ENCODE results near the gene CPEB3.
A peak's percentile ranks its signal among the peaks of the same experiment; 100 is the strongest.
"Not testable (repeated sequence)": the region's sequence is repeated elsewhere in the genome, so short reads cannot be mapped to it uniquely, and the experiment has no call there.

CPEB3 gene

DNA sequence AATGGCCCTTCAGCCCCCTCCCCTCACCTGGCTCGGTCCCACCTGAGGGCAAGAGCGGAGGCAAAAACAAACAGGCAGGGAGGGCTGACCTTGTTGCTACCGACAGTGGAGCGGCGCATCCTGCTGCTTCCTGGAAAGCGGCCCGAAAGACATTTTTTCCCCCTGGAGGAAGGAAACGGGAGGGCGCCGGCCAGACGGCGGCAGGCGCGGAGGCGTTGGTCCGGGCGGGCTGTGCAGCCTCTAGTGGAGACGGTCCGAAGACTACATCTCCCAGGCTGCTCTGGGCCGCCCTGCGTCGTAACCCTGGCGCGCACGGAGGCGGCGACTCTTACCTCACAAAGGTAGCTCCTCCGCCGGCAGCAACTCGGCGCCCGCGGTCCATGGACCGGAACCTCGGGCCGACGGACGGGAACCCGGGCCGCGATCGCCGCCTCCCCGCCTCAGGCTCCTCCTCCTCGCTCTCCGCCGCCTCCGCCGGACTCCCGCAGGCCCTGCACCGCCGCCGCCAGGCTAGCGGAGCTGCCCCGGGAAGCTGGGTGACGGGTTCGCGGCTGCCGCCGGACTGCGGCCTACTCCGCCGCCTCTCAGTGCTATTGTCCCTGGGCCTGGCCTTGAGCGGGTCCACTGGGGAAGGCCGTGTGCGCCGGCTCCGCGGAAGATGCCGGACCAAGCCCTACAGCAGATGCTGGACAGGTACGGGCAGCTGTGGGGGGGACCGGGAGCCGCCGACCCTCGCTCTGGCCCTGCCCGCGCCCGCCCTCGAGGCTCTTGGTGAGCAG, at the start of gene CPEB3, which contains the start of gene MARCHF5:
TSS of gene CPEB3 (minus strand) at position 242 of the 779 bp plus-strand sequence. CDS start 50,728 bp downstream, outside the sequence.
TSS of gene MARCHF5 (plus strand) at position 331 of the 779 bp plus-strand sequence. CDS start at position 659, 328 bp downstream.
- peak; percentile 19 to 80 for DNase-seq

GRCh38 chr10:92329927-92330326, 39.0 kb upstream of the CPEB3 start:
- DNase-seq, result not testable (repeated sequence)

GRCh38 chr10:92328993-92329392, 38.1 kb upstream of the CPEB3 start:
- no peak for DNase-seq

DNA sequence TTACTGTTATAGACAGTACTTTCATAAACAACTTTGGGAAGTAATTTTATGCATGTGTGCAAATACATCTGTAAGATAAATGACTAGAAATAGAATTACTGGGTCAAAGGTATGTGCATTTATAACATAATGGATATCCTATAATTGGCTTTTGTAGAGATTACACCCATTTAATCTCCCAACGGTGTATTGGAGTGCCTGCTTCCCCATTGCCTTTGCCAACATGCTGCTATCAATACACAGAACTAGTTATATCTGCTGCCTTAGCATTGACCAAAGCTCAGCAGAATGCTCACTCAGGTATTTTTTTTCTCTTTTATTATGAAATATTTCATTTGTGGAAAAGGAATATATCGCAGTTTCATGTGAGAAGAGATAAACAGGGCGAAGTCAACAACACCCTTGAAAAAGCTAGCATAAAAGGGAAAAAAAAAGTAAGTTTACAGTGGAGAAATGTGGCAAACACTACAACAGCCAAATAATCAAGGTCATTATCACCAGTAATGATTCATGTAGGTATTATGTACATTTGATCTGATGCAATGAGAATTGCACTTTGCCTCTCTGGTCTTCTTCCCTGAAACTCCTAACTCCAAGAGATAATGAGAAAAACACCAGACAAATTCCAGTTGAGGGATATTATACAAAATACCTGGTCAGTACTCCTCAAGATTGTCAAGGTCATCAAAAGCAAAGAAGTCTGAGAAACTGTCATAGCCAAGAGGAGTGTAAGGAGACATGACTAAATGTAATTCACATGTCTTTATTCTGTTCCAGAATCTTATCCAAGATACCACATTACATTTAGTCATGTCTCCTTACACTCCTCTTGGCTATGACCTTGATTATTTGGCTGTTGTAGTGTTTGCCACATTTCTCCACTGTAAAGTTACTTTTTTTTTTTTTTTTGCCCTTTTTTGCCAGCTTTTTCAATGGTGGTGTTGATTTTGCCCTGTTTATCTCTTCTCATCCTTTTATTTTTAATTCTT, 36.9 kb upstream of the CPEB3 start:
- no peak for DNase-seq

- DNase-seq, result no peak
Measured at GRCh38 chr10:92323079-92323478, 32.2 kb upstream of the CPEB3 start.

DNA sequence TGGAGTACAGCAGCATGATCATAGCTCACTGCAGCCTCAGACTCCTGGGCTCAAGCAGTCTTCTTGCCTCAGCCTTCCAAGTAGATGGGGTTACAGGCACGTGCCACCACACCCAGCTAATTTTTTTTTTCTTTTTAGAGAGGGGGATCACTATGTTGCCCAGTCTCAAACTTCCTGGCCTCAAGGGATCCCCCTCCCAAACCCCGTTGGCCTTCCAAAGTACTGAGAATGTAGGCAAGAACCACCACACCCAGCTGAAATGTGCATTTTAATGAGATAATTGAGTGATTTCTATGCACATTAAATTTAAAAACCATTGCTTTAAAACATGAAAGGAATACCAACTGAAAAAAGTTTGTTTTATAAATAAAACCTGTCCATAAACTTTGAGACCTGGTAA, 25.7 kb upstream of the CPEB3 start:
- no peak for DNase-seq

DNA sequence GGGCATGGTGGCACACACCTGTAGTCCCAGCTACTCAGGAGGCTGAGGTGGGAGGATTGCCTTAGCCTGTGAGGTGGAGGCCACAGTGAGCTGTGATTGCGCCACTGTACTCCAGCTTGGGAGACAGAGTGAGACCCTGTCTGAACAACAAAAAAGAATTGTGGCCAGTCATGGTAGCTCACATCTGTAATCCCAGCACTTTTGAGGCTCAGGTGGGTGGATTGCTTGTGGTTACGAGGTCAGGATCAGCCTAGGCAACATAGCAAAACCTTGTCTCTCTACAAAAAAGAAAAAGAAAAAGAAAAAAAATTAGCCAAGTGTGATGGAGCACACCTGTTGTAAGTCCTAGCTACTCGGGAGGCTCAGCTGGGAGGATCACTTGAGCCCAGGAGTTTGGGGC, 22.9 kb upstream of the CPEB3 start:
- DNase-seq, result no peak

DNA sequence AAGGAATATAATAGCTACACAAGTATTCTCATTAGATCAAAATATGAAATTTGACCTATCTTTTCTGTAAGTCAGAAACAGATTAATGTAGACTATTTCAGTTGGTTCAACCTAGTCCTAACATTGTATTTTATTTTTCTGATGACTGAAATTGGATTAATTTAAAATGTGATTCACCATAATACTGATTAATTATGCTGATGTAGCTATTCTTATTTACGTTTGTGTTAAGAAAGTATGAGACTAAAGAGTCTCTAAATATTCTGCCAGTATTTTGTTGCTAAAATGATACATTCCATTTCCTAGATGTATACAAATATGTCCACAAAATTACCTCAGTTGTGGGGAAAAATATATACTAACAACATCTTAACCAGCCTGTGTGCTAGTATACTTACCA, 18.4 kb upstream of the CPEB3 start:
- DNase-seq, result no peak

DNA sequence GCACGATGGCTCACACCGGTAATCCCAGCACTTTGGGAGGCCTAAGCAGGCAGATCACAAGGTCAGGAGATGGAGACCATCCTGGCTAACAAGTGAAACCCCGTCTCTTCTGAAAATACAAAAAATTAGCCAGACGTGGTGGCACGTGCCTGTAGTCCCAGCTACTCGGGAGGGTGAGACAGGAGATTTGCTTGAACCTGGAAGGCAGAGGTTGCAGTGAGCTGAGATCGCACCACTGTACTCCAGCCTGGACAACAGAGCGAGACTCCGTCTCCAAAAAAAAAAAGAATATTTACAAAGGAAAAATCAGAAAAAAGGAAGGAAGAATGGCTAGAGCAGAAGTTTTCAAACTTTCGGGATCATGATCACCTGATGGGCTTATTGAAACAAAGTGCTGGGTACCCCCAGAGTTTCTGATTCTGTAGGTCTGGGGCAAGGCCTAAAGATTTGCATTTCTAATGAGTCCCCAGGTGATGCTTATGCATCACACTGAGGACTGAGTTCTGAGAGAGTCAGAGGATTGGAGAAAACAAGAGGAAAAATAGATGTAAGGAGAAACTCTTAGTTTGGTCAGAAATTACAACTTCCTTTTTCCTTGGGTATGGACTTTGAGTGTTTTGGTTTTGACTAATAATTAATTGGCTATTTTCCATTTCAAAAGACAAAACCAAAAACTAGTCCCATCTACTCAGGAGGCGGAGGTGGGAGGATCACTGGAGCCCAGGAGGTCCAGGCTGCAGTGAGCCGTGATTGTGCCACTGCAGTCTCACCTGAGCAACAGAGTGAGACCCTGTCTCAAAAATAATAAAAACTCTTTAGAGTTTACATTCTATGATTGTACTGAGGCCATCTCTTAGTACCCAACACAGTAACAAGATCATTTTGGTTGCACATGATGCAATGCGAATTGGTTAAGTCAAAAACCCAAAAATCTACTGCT, 14.5 kb upstream of the CPEB3 start:
- DNase-seq, result no peak

DNA sequence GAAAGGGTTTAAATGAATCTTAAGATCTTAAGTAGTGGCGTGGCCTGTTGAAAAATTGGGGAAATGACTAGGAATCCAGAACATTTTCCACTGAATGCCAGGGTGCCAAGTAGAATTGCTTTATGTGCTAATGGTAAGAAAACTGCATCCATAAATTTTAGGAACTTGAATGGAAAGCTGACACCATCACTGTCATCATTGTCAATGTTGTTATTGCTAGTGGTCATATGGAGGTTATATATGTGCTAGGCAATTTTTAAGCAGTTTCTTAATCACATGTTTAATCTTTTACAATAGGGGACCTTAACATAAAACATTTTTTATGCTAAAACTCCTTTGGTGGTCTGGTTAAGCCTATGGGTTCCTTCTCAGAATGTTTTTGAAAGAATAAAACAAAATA, 13.2 kb upstream of the CPEB3 start:
- DNase-seq, result no peak

GRCh38 chr10:92303096-92303495, 12.2 kb upstream of the CPEB3 start:
- DNase-seq, result no peak

- no peak for DNase-seq
Measured at GRCh38 chr10:92298487-92298886, 7.6 kb upstream of the CPEB3 start.

- DNase-seq, result no peak
Measured at GRCh38 chr10:92291921-92292845, 1.3 kb upstream of the CPEB3 start.

DNA sequence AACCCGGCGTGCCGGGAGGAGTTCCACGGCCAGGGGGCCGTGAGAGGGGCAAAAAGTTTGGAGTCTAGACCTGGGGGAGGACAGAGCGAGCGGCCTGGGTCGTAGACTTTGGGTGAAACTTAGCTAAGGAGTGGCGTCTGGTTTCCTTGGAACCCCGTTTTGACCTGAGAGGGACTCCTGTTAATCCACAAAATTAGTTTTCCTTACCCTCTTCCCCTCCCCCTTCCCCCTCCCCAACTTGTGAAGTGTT, 663 bp upstream of the CPEB3 start:
- DNase-seq, result no peak

DNA sequence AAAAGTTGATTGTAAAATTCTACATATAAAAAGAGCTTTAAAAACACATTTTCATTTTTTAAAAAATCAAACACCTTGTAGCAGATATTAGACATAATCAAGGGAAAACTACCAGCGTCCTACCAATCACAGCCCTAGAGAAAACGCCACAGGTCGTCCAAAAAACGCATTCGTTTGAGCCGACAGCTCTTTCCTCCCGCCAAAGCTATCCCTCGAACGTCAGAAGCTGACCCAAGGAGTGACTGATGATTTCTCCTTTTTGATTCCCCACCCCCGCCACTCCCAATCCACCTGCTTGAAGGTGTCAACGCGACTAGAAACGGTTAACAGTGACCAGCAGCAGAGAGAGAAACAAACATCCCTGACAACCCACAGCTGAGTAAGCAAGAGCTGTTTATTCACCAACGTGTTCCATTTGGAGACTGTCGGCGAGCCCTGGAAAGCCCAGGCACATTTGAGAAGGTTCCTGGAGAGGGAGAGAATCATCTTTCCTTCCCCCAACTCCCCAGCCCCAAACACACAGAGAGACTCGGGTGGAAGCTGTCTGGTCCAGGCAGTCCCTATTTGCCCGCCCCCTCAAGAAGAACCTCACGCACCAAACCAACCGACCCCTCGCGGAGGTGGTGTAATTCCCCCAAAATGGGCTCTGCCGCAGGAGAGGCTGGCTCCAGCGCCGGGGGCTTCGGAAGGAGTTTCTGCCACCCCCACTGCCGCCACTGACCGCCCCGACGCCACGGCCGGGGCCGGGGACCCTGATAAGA, 622 bp downstream of the CPEB3 start:
- DNase-seq, result peak in 1 of 2 experiments; percentile 37

DNA sequence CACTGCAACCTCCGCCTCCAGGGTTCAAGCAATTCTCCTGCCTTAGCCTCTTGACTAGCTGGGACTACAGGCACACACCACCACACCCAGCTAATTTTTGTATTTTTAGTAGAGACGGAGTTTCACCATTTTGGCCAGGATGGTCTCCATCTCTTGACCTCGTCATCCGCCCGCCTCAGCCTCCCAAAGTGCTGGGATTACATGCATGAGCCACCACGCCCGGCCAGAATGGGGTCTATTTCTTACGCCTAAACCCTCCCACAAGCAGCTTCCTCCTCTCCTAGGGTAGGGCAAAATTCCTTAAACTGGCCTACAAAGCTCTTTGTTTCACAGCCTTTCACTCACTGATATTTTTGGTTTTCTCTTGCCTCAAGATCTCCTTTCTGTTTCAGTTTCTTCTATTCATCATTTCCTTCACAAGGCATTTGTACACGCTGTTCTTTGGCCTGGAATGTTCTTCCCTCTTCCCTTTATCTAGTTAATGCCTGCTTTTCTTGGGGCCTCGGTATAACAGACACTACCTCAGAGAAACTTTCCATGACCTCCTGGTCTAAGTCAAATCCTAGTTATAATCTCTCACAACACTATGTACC, 6.7 kb downstream of the CPEB3 start:
- no peak for DNase-seq

DNA sequence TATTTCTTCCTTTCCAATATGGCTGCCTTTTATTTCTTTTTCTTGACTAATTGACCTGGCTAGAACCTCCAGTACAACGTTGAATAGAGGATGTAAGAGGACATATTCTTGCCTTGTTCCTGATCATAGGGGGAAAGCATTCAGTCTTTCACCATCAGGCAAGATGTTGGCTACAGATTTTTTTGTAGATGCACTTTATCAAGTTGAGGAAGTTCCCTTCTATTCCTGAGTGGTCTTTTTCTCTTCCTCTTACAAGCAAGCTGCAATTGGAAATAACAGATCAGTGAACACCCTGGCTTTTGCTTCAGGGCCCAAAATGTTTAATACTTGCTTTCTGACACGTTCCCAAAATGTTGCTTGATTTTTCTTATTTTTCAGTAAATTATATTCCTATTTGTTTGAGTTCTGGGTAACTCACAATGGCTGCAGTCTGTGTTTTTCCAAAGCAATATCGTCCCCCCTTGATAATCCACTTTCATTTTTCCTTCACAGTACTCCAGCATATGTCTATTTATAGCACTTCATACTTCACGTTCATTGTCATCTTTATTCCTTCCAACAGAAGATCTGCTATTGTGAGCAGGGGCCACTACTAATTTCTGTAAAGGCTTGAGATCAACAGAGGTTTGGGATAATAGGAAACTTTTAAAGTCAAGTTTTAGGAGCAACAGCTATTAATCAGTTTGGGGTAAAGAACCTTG, 11.7 kb downstream of the CPEB3 start:
- DNase-seq, result no peak

DNA sequence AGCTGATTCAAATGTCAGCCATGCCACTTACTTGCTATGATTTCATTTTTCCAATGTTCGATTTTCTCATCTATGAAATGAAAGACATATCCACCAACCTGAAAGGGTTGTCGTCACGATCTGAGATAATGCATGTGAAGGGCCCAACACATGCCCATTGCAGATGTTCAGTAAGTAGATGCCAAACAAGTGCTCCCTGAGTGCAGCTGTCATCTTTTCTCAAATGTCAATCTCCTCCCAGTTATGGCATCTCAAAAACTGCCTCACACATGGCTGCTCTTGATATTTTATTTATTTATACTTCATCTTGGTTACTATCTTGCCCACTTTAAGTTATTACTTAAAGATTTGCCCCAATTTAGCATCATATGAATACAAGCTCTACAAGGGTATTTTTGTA, 16.8 kb downstream of the CPEB3 start:
- no peak for DNase-seq

DNA sequence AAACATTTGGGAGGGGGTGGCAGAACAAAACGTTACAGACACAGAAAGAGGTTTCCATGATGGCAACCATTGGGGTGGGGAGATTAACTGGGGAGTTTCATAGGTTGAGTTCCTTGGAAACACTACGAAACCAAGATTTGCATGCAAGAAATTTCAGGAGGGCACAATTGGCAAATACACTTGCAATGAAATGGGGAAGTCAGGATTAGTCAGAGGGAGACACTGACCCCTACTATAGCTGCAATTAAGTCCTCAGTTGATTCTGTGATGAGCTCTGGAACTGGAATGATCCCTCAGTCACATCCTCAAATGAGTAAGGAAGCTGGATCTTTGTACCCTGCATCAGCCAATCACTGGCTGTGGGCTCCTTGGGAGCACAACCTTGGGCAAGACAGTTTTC, 22.1 kb downstream of the CPEB3 start:
- DNase-seq, result no peak

- DNase-seq, result no peak
Measured at GRCh38 chr10:92267343-92267742, 23.5 kb downstream of the CPEB3 start.

All from cerebellar nuclear complex (tissue), 1 donor.